ENCODE results near the gene FLYWCH2.

GRCh38 chr16:2840914-2841313 is 42.1 kb upstream of the FLYWCH2 start:
- TF ChIP-seq CTCF (conservative IDR thresholded peaks at IDR 0.05; ENCODE audit: low read depth, low read length) (no peak), EZH2 (IDR thresholded peaks at IDR 0.05; ENCODE audit: borderline replicate concordance, low read depth, low read length, poor library complexity, severe bottlenecking) (no peak)
